Body of pancreas (tissue), 4 donors: ENCODE data around the gene EDAR.

Experiments used
- POLR2A ChIP-seq, 3 donors: fragments of 450-650 bp; IDR thresholded peaks; one replicate each; pipeline ENCODE4 v1.6.1; 2016; ENCODE audit warnings: antibody characterized with exemption in 3 of 3, mild to moderate bottlenecking in 2 of 3
- TF ChIP-seq, protein P1 (sequence below), 7 experiments: fragments of 450-650 bp in 4 of 7; fragments of 200-600 bp in 3 of 7; sonication (generic) in 3 of 7; IDR thresholded peaks; one replicate each; pipeline ENCODE4 v1.5.1; 2016 to 2019; ENCODE audit warnings: antibody characterized with exemption in 7 of 7

DNA sequence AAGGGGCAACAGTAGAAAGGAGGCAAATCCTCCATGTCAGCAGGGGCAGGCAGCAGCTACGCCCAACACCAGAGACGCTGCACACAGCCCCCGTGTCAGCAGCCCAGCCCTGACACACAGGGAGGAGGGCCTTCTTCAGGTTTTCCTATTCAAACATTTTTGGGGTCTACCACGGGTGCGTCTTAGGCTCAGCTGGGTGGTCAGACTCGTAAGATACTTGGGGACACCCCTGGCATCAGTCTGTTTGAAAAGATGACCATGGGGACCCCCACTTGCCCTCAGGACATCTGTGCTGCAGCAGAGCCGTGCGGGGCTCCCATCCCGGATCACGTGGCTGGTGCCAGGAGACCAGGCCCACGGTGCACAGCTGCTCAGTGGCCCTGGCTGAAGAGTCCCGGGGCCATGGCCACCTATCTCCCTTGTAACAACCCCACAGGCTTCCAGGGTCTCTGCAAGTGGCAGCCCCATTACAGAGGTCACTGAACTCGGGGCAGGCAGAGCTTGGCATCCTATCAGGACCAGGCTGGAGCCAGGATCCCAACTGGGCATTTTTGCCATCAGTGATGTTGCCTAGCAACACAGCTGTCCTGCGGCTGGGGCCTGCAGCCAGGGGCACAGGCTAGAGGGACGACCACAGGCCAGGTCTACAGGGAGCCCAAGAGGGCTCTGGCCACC lies 82.5 kb downstream of the EDAR start:
- TF ChIP-seq, protein P1, sequence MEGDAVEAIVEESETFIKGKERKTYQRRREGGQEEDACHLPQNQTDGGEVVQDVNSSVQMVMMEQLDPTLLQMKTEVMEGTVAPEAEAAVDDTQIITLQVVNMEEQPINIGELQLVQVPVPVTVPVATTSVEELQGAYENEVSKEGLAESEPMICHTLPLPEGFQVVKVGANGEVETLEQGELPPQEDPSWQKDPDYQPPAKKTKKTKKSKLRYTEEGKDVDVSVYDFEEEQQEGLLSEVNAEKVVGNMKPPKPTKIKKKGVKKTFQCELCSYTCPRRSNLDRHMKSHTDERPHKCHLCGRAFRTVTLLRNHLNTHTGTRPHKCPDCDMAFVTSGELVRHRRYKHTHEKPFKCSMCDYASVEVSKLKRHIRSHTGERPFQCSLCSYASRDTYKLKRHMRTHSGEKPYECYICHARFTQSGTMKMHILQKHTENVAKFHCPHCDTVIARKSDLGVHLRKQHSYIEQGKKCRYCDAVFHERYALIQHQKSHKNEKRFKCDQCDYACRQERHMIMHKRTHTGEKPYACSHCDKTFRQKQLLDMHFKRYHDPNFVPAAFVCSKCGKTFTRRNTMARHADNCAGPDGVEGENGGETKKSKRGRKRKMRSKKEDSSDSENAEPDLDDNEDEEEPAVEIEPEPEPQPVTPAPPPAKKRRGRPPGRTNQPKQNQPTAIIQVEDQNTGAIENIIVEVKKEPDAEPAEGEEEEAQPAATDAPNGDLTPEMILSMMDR (IDR thresholded peaks at IDR 0.05), result no peak
- no peak for TF ChIP-seq POLR2A (IDR thresholded peaks at IDR 0.05)
